H1 (cell line): Measurements from ENCODE around the gene FRZB. TPM values are rescaled to one million over a fixed set of nuclear protein-coding genes. Genes with fewer than 3 reads are reported as not detected.

Experiments
- CTCF ChIA-PET: fragments of 300-600 bp; sonication (Branson Sonifier 250); formaldehyde crosslinking; loops from one replicate; lab custom pipeline; 2021; ENCODE audit not compliant: partially characterized antibody; lab: Charles Lee
- POLR2A ChIA-PET: fragments of 300-600 bp; sonication (Branson Sonifier 250); formaldehyde crosslinking; loops from one replicate; lab custom pipeline; 2021; ENCODE audit warnings: inconsistent platforms; ENCODE audit not compliant: partially characterized antibody; lab: Charles Lee
- DNase-seq, 2 experiments: peaks; one replicate each; pipeline versions ENCODE4 v3.0.0 to v3.0.0-alpha.2; 2010 to 2022; ENCODE audit warnings: low spot score in 2 of 2, low read depth in 1 of 2, mixed read lengths in 1 of 2
- FAIRE-seq: peaks from 2 replicates; lab custom pipeline; 2011; peaks lifted over from hg19 to GRCh38; lab: Jason Lieb, UNC
- H2AFZ ChIP-seq: 2 replicates; pipeline ENCODE4 v1.8.1; 2012; ENCODE audit warnings: low read length, inconsistent platforms
- H2AK5ac ChIP-seq: 2 replicates; pipeline ENCODE4 v1.6.1; 2013; ENCODE audit warnings: low read depth, low read length
- H2BK120ac ChIP-seq: replicated peaks from 2 replicates; pipeline ENCODE3; 2013; ENCODE audit warnings: low read depth, low read length, inconsistent platforms
- H2BK12ac ChIP-seq: 2 replicates; pipeline ENCODE4 v1.6.1; 2013; ENCODE audit warnings: low read depth, low read length
- H2BK15ac ChIP-seq: 2 replicates; pipeline ENCODE4 v1.6.1; 2013; ENCODE audit warnings: low read length
- H2BK20ac ChIP-seq: 2 replicates; pipeline ENCODE4 v1.6.1; 2013; ENCODE audit warnings: low read length
- H2BK5ac ChIP-seq: 2 replicates; pipeline ENCODE4 v1.6.1; 2013; ENCODE audit warnings: low read depth, low read length
- H3K14ac ChIP-seq: 2 replicates; pipeline ENCODE4 v1.6.1; 2013; ENCODE audit warnings: inconsistent platforms; ENCODE audit not compliant: insufficient read length
- H3K18ac ChIP-seq: 2 replicates; pipeline ENCODE4 v1.6.1; 2013; ENCODE audit warnings: low read length; ENCODE audit errors: extremely low read depth
- H3K23ac ChIP-seq: 2 replicates; pipeline ENCODE4 v1.6.1; 2013; ENCODE audit warnings: inconsistent platforms; ENCODE audit not compliant: insufficient read length
- H3K23me2 ChIP-seq: 2 replicates; pipeline ENCODE4 v1.6.1; 2013; ENCODE audit warnings: low read depth, low read length
- H3K27ac ChIP-seq: 2 replicates; pipeline ENCODE4 v1.6.1; 2011; ENCODE audit warnings: low read depth, low read length, inconsistent platforms
- H3K27me3 ChIP-seq, 4 experiments: replicated peaks in 1 of 4; 1 replicate in 1 of 4; 2 replicates in 3 of 4; pipeline versions ENCODE4 v1.6.1 to v1.8.1; 2011 to 2013; ENCODE audit warnings: low read length in 3 of 4, mild to moderate bottlenecking in 3 of 4, inconsistent platforms in 2 of 4, mixed read lengths in 2 of 4, moderate library complexity in 1 of 4; ENCODE audit not compliant: control insufficient read depth in 3 of 4, insufficient read depth in 3 of 4; ENCODE audit errors: extremely low read depth in 1 of 4
- H3K36me3 ChIP-seq, 4 experiments: 2 replicates each; pipeline versions ENCODE4 v1.6.1 to v1.8.1; 2011 to 2013; ENCODE audit warnings: mild to moderate bottlenecking in 4 of 4, low read length in 3 of 4, moderate library complexity in 2 of 4, control low read depth in 1 of 4, inconsistent platforms in 1 of 4; ENCODE audit not compliant: insufficient read depth in 4 of 4, control insufficient read depth in 2 of 4
- H3K4ac ChIP-seq: replicated peaks from 2 replicates; pipeline ENCODE3; 2013; ENCODE audit warnings: low read length, low read depth, mixed read lengths, inconsistent platforms; ENCODE audit not compliant: insufficient read length
- H3K4me1 ChIP-seq, 4 experiments: replicated peaks in 1 of 4; 1 replicate in 1 of 4; 2 replicates in 3 of 4; pipeline versions ENCODE4 v1.6.1 to v1.8.1; 2011 to 2013; ENCODE audit warnings: low read length in 3 of 4, inconsistent platforms in 2 of 4, mixed read lengths in 1 of 4; ENCODE audit not compliant: insufficient read depth in 4 of 4, control insufficient read depth in 3 of 4
- H3K4me2 ChIP-seq, 2 experiments: 2 replicates each; pipeline versions ENCODE4 v1.6.1 to v1.8.1; 2011 to 2013; ENCODE audit warnings: low read depth in 2 of 2, low read length in 2 of 2, control low read depth in 1 of 2, inconsistent platforms in 1 of 2, mild to moderate bottlenecking in 1 of 2; ENCODE audit not compliant: insufficient read depth in 1 of 2
- H3K4me3 ChIP-seq, 4 experiments: fragments of 200-600, 300-600 bp in 1 of 4; sonication (generic), shearing (Covaris generic), sonication (Bioruptor Twin) in 1 of 4; 2 replicates each; pipeline versions ENCODE4 v1.5.1 to v1.8.1; 2011 to 2016; ENCODE audit warnings: low read length in 4 of 4, low read depth in 3 of 4, control low read depth in 2 of 4, inconsistent platforms in 2 of 4, mild to moderate bottlenecking in 2 of 4, mixed read lengths in 1 of 4, moderate library complexity in 1 of 4; ENCODE audit not compliant: insufficient read depth in 2 of 4; ENCODE audit errors: extremely low read depth in 1 of 4
- H3K56ac ChIP-seq: replicated peaks from 2 replicates; pipeline ENCODE3; 2013; ENCODE audit warnings: low read depth, mild to moderate bottlenecking, mixed read lengths, low read length, inconsistent platforms; ENCODE audit not compliant: insufficient read length
- H3K79me1 ChIP-seq: 2 replicates; pipeline ENCODE4 v1.6.1; 2013; ENCODE audit warnings: low read depth, low read length, control low read depth
- H3K79me2 ChIP-seq, 2 experiments: 2 replicates each; pipeline versions ENCODE4 v1.6.1 to v1.8.1; 2012 to 2013; ENCODE audit warnings: low read length in 2 of 2, mild to moderate bottlenecking in 2 of 2, inconsistent platforms in 1 of 2; ENCODE audit not compliant: insufficient read depth in 2 of 2, control insufficient read depth in 1 of 2
- H3K9ac ChIP-seq, 4 experiments: replicated peaks in 1 of 4; 1 replicate in 1 of 4; 2 replicates in 3 of 4; pipeline versions ENCODE4 v1.6.1 to v1.8.1; 2011 to 2013; ENCODE audit warnings: low read depth in 3 of 4, low read length in 3 of 4, control low read depth in 2 of 4, mild to moderate bottlenecking in 2 of 4, moderate library complexity in 2 of 4, inconsistent platforms in 1 of 4; ENCODE audit errors: extremely low read depth in 1 of 4
- H3K9me3 ChIP-seq, 2 experiments: 2 replicates each; pipeline versions ENCODE4 v1.6.1 to v1.8.1; 2012 to 2013; ENCODE audit warnings: mild to moderate bottlenecking in 2 of 2, moderate library complexity in 2 of 2, control low read depth in 1 of 2, inconsistent platforms in 1 of 2, low read depth in 1 of 2, low read length in 1 of 2, mixed read lengths in 1 of 2; ENCODE audit not compliant: insufficient read depth in 2 of 2
- H4K20me1 ChIP-seq, 2 experiments: replicated peaks in 1 of 2; 2 replicates each; pipeline versions ENCODE3 to v1.8.1; 2011 to 2013; ENCODE audit warnings: inconsistent platforms in 2 of 2, low read length in 2 of 2, mild to moderate bottlenecking in 1 of 2; ENCODE audit not compliant: insufficient read depth in 2 of 2, control insufficient read depth in 1 of 2
- H4K5ac ChIP-seq: 2 replicates; pipeline ENCODE4 v1.6.1; 2013; ENCODE audit warnings: low read length, low read depth, mixed read lengths, inconsistent platforms; ENCODE audit not compliant: insufficient read length
- H4K8ac ChIP-seq: 2 replicates; pipeline ENCODE4 v1.8.0; 2013; ENCODE audit warnings: mild to moderate bottlenecking, moderate library complexity, low read length, inconsistent platforms; ENCODE audit not compliant: insufficient read depth; ENCODE audit errors: extremely low read depth
- H4K91ac ChIP-seq: replicated peaks from 2 replicates; pipeline ENCODE3; 2013; ENCODE audit warnings: low read length, mixed read lengths, inconsistent platforms; ENCODE audit not compliant: insufficient read length
- KDM5A ChIP-seq: fragments of 200-600 bp; IDR thresholded peaks from 2 replicates; pipeline ENCODE4 v1.7.1; 2012; ENCODE audit warnings: mild to moderate bottlenecking, low read length, inconsistent platforms, mixed read lengths
- NANOG ChIP-seq: IDR thresholded peaks from 2 replicates; pipeline ENCODE4 v1.6.1; 2011; ENCODE audit warnings: low read length, low read depth, mild to moderate bottlenecking, inconsistent platforms; ENCODE audit not compliant: insufficient read depth, poor library complexity, severe bottlenecking
- SRF ChIP-seq: IDR thresholded peaks from 2 replicates; pipeline ENCODE4 v1.6.1; 2011; ENCODE audit warnings: mild to moderate bottlenecking, low read depth, low read length, moderate library complexity
- YY1 ChIP-seq: IDR thresholded peaks from 2 replicates; pipeline ENCODE4 v1.6.1; 2011; ENCODE audit warnings: low read depth, mild to moderate bottlenecking, low read length
- WGBS, 2 experiments: shearing (Covaris generic) in 1 of 2; methylation state at CpG; one replicate each; pipeline versions ENCODE4 v1.1.6 to v1.1.7; 2013 to 2015; ENCODE audit warnings: low lambda C conversion rate in 2 of 2, mixed read lengths in 2 of 2, inconsistent platforms in 1 of 2, low coverage in 1 of 2, missing lambda C conversion rate in 1 of 2; ENCODE audit not compliant: insufficient replicate concordance in 2 of 2, insufficient coverage in 1 of 2, insufficient read length in 1 of 2; ENCODE audit errors: extremely low coverage in 1 of 2, missing lambda C conversion rate in 1 of 2; 5-methylcytosine and 5-hydroxymethylcytosine counted together
- polyA plus RNA-seq, 7 experiments: library from polyadenylated mRNA; depleted of rRNA in 3 of 7; stranded (reverse) in 5 of 7; unstranded in 2 of 7; fragments of >200 nt in 5 of 7; fragments of 200-250 nt in 2 of 7; gene quantifications; 1 replicate in 5 of 7; 2 replicates in 1 of 7; 4 replicates in 1 of 7; pipeline versions ENCODE4 v1.2.1 to v1.2.3, GENCODE V29; 2011 to 2013; ENCODE audit warnings: missing spikeins in 2 of 7, mixed read lengths in 2 of 7
- total RNA-seq: library from RNA; stranded (reverse); fragmentation: NEBNext Ultra II Directional; extraction: Animal tissue kit (Norgen Biotek cat#: 25700); gene quantifications from 2 replicates; pipeline ENCODE4 v1.2.1, GENCODE V29; 2021
- TF ChIP-seq, protein P1 (sequence below): IDR thresholded peaks from 2 replicates; pipeline ENCODE4 v1.6.1; 2011; ENCODE audit warnings: low read depth, mild to moderate bottlenecking, low read length; ENCODE audit not compliant: insufficient read depth

The FRZB gene
- total and polyA plus RNA-seq, 2 of the 8 experiments (the other 6 are each of a cell fraction or from before 2014, with no cell fraction given) = 4.4 to 4.6 TPM

DNA sequence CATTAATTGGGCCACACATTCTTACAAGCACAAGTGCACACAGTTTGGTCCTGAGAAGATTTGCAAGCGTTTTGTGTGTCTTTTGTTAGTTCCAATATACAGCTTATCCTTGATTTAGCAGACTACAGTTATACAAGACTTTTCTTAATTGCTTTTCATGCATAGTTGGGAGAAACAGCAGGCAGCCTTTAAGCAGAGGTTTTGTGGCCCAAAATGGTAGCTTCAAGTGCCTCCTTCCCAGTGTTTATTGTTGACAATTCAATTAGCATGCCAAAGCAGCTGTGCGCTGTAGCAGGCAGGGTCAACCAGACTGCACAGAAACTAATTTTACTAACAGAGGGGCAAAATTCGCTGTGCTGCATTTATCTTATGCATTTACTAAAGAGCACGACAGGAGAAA is 47.5 kb downstream of the FRZB start:
- Histone ChIP-seq H3K4ac (no peak overlapping the region), H3K18ac (no peak overlapping the region), H3K23me2 (no peaks in the 10 kb centered on the region), H4K8ac (no peak overlapping the region), H4K5ac (peak overlapping the region; percentile 80), H3K14ac (no peak overlapping the region), H4K20me1 (no peaks in the 10 kb centered on the region), H3K4me2 (peak overlapping the region; percentile 13 to 50), H2BK15ac (no peak overlapping the region), H2AK5ac (no peak overlapping the region), H3K36me3 (no peaks in the 10 kb centered on the region), H3K27ac (peak overlapping the region; percentile 25; the same call in 1 of the 2 replicates), H4K91ac (no peak overlapping the region), H3K79me2 (no peaks in the 10 kb centered on the region), H3K4me3 (peak overlapping the region in 1 of 4 experiments; percentile 33; a peak in 2 of 8 replicates), H2BK20ac (no peak overlapping the region), H3K56ac (no peak overlapping the region), H2BK120ac (peak overlapping the region; percentile 75), H3K9ac (no peak overlapping the region), H3K23ac (no peak overlapping the region), H3K4me1 (peaks cover 0 to 26% (median 4%) of the 10 kb centered on the region in 4 experiments; a peak in 4 of 7 replicates), H3K79me1 (no peaks in the 10 kb centered on the region), H3K9me3 (no peaks in the 10 kb centered on the region), H2AFZ (no peak overlapping the region), H3K27me3 (no peaks in the 10 kb centered on the region), H2BK5ac (peak overlapping the region; percentile 7; the same call in 1 of the 2 replicates), H2BK12ac (no peak overlapping the region)
- DNase-seq (peak in 1 of 2 experiments; percentile 10), FAIRE-seq (peak; percentile 58)
- ChIA-PET POLR2A (interaction anchor here (1.1 to 1.6 kb wide), 4 partner anchors 9 to 48 kb away, joined by 3 to 7 read pairs (median 4); partner anchors contain the start of gene FRZB), CTCF (interaction anchor here (0.6 to 2.2 kb wide), 15 partner anchors 8 to 562 kb away, joined by 3 to 8 read pairs (median 4); partner anchors contain the start of gene FRZB)
- 5% methylated on average over 4 of the region's 4 CpGs; no CpG with 5 or more reads in 1 of the 2 experiments for WGBS, 2 experiments
- TF ChIP-seq, protein P1, sequence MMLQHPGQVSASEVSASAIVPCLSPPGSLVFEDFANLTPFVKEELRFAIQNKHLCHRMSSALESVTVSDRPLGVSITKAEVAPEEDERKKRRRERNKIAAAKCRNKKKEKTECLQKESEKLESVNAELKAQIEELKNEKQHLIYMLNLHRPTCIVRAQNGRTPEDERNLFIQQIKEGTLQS = no peak
- no peak for TF ChIP-seq KDM5A
- no peak for TF ChIP-seq NANOG
- TF ChIP-seq SRF = no peak
- TF ChIP-seq YY1 = peak; percentile 82; the same call in 1 of the 2 replicates
